PC-9 (cell line): Measurements from ENCODE around the gene ITPKA.

Source experiments
- EZH2 ChIP-seq: fragments of 200-600 bp; sonication (generic); IDR thresholded peaks from 2 replicates; pipeline ENCODE4 v1.8.0; 2017; ENCODE audit warnings: antibody characterized with exemption, low read depth
- TF ChIP-seq, protein P1 (sequence below): fragments of 200-600 bp; sonication (generic); conservative IDR thresholded peaks from 2 replicates; pipeline ENCODE4 v1.6.1; 2017; ENCODE audit warnings: mixed run types, antibody characterized with exemption, mild to moderate bottlenecking, moderate library complexity

DNA sequence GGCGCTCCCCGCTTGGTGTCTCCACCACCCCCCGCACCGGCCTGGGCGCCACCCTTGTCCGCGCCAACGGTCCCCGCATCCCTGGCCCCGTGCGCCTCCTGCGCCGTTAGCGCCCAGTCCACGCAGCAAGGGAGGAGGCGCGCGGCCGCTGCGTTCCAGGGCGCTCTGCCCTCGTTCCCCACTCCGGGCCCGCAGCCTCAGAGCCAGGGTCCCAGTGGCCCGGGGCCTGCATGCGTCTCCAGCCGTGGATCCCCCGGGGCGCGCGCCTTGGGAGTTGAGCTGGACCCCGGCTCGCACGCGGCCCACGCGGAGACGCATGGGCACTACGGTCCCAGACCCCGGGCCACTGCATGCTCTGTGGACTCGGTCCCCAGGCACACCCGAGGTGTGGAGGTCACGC lies 7.4 kb upstream of the ITPKA start:
- TF ChIP-seq, protein P1, sequence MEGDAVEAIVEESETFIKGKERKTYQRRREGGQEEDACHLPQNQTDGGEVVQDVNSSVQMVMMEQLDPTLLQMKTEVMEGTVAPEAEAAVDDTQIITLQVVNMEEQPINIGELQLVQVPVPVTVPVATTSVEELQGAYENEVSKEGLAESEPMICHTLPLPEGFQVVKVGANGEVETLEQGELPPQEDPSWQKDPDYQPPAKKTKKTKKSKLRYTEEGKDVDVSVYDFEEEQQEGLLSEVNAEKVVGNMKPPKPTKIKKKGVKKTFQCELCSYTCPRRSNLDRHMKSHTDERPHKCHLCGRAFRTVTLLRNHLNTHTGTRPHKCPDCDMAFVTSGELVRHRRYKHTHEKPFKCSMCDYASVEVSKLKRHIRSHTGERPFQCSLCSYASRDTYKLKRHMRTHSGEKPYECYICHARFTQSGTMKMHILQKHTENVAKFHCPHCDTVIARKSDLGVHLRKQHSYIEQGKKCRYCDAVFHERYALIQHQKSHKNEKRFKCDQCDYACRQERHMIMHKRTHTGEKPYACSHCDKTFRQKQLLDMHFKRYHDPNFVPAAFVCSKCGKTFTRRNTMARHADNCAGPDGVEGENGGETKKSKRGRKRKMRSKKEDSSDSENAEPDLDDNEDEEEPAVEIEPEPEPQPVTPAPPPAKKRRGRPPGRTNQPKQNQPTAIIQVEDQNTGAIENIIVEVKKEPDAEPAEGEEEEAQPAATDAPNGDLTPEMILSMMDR, result no peak
- TF ChIP-seq EZH2, result no peak
